Stomach smooth muscle (tissue), 2 donors: ENCODE results near the gene CNPY2.
"Not testable (repeated sequence)": the region's sequence is repeated elsewhere in the genome, so short reads cannot be mapped to it uniquely, and the experiment has no call there.

Experiments used
- H3K27ac ChIP-seq: one replicate; pipeline ENCODE4 v1.7.0; 2013; ENCODE audit warnings: mild to moderate bottlenecking, low read length, inconsistent platforms
- H3K27me3 ChIP-seq, 2 donors: one replicate each; pipeline ENCODE4 v1.7.0; 2013; ENCODE audit warnings: low read length in 2 of 2; ENCODE audit not compliant: insufficient read depth in 2 of 2, control insufficient read depth in 1 of 2
- H3K36me3 ChIP-seq, 2 donors: one replicate each; pipeline ENCODE4 v1.7.0; 2013; ENCODE audit warnings: low read length in 2 of 2; ENCODE audit not compliant: control insufficient read depth in 2 of 2, insufficient read depth in 2 of 2
- H3K4me1 ChIP-seq: one replicate; pipeline ENCODE4 v1.7.0; 2013; ENCODE audit warnings: low read length; ENCODE audit not compliant: control insufficient read depth, insufficient read depth
- H3K4me3 ChIP-seq, 2 donors: one replicate each; pipeline ENCODE4 v1.7.0; 2013; ENCODE audit warnings: low read length in 2 of 2
- H3K9ac ChIP-seq, 2 donors: one replicate each; pipeline ENCODE4 v1.7.0; 2013; ENCODE audit warnings: low read length in 2 of 2, mild to moderate bottlenecking in 1 of 2
- H3K9me3 ChIP-seq, 2 donors: one replicate each; pipeline ENCODE4 v1.7.0; 2013; ENCODE audit warnings: low read length in 2 of 2; ENCODE audit not compliant: control insufficient read depth in 2 of 2
- donor health status: healthy.
- donor health status: Pancreatic carcinoma.

CNPY2 gene

GRCh38 chr12:56315622-56316473, at the start of gene CNPY2:
Gene CNPY2, minus strand, starts transcription at chr12:56315988. Its CDS starts 771 bp downstream, at chr12:56315217.
- peaks cover 17% of the 10 kb centered on the region for H3K4me1 ChIP-seq
- H3K27ac ChIP-seq = peak within 1 kb of the TSS; percentile 98
- H3K9ac ChIP-seq = peak within 1 kb of the TSS; percentile 96 to 99
- H3K36me3 ChIP-seq = peaks cover 16% of the 10 kb centered on the region in 2 donors
- H3K9me3 ChIP-seq = no peaks in the 10 kb centered on the region
- no peaks in the 10 kb centered on the region for H3K27me3 ChIP-seq
- H3K4me3 ChIP-seq = peak within 1 kb of the TSS; percentile 93 to 99

GRCh38 chr12:56362130-56363059, 46.6 kb upstream of the CNPY2 start, which contains the start of gene APOF:
Gene APOF, minus strand, starts transcription at chr12:56362857. Its CDS starts 112 bp downstream, at chr12:56362745.
- peaks cover 18% of the 10 kb centered on the region for H3K4me1 ChIP-seq
- no peak within 1 kb of the TSS for H3K27ac ChIP-seq
- no peak within 1 kb of the TSS for H3K9ac ChIP-seq
- no peaks in the 10 kb centered on the region for H3K36me3 ChIP-seq
- H3K9me3 ChIP-seq = no peaks in the 10 kb centered on the region
- peaks cover 0 to 2% of the 10 kb centered on the region in 2 donors for H3K27me3 ChIP-seq
- no peak within 1 kb of the TSS for H3K4me3 ChIP-seq

GRCh38 chr12:56361487-56362129, 45.8 kb upstream of the CNPY2 start:
- Histone ChIP-seq H3K4me1 (peaks cover 18% of the 10 kb centered on the region), H3K27me3 (no peaks in the 10 kb centered on the region), H3K9me3 (no peaks in the 10 kb centered on the region), H3K27ac (no peak overlapping the region), H3K9ac (no peak overlapping the region), H3K36me3 (no peaks in the 10 kb centered on the region), H3K4me3 (no peak overlapping the region)

GRCh38 chr12:56359851-56360767, 44.3 kb upstream of the CNPY2 start, which contains the start of gene STAT2:
Gene STAT2, minus strand, starts transcription at chr12:56360107. Its CDS starts 3,536 bp downstream, at chr12:56356571.
- peaks cover 11 to 12% of the 10 kb centered on the region in 2 donors for H3K36me3 ChIP-seq
- H3K4me3 ChIP-seq = peak within 1 kb of the TSS; percentile 94 to 99
- peak within 1 kb of the TSS; percentile 92 for H3K27ac ChIP-seq
- H3K4me1 ChIP-seq = peaks cover 18% of the 10 kb centered on the region
- H3K9me3 ChIP-seq = no peaks in the 10 kb centered on the region
- H3K9ac ChIP-seq = peak within 1 kb of the TSS; percentile 89 to 98
- no peaks in the 10 kb centered on the region for H3K27me3 ChIP-seq

GRCh38 chr12:56358836-56359532, 43.2 kb upstream of the CNPY2 start:
- Histone ChIP-seq H3K9ac (peak overlapping the region; percentile 89 to 98), H3K27ac (no peak overlapping the region), H3K9me3 (no peaks in the 10 kb centered on the region), H3K27me3 (no peaks in the 10 kb centered on the region), H3K36me3 (peaks cover 21 to 23% of the 10 kb centered on the region in 2 donors), H3K4me3 (peak overlapping the region; percentile 94 to 99), H3K4me1 (peaks cover 18% of the 10 kb centered on the region)

- no peaks in the 10 kb centered on the region for H3K27me3 ChIP-seq
- H3K36me3 ChIP-seq = peaks cover 60 to 68% of the 10 kb centered on the region in 2 donors
- H3K9me3 ChIP-seq = no peaks in the 10 kb centered on the region
- no peaks in the 10 kb centered on the region for H3K4me1 ChIP-seq
- no peak overlapping the region for H3K27ac ChIP-seq
- H3K9ac ChIP-seq = no peak overlapping the region
- H3K4me3 ChIP-seq = no peak overlapping the region
Observed at GRCh38 chr12:56351325-56351724, 35.5 kb upstream of the CNPY2 start.

GRCh38 chr12:56350662-56351061, 34.9 kb upstream of the CNPY2 start:
- Histone ChIP-seq H3K9me3 (no peaks in the 10 kb centered on the region), H3K36me3 (peaks cover 59 to 69% of the 10 kb centered on the region in 2 donors), H3K9ac (no peak overlapping the region), H3K27me3 (no peaks in the 10 kb centered on the region), H3K27ac (no peak overlapping the region), H3K4me3 (no peak overlapping the region), H3K4me1 (no peaks in the 10 kb centered on the region)

- Histone ChIP-seq H3K36me3 (peaks cover 49 to 52% of the 10 kb centered on the region in 2 donors), H3K4me3 (no peak overlapping the region), H3K4me1 (no peaks in the 10 kb centered on the region), H3K9me3 (no peaks in the 10 kb centered on the region), H3K27ac (no peak overlapping the region), H3K9ac (no peak overlapping the region), H3K27me3 (no peaks in the 10 kb centered on the region)
Observed at GRCh38 chr12:56348776-56349175, 33.0 kb upstream of the CNPY2 start.

- H3K27me3 ChIP-seq = not testable (repeated sequence)
- peaks cover 58 to 62% of the 10 kb centered on the region in 2 donors for H3K36me3 ChIP-seq
Observed at GRCh38 chr12:56347255-56347654, 31.5 kb upstream of the CNPY2 start.

More at GRCh38 chr12:56347255-56347654, 31.5 kb upstream of the CNPY2 start:
- H3K9me3 ChIP-seq, H3K4me1 ChIP-seq, H3K9ac ChIP-seq, H3K27ac ChIP-seq, H3K4me3 ChIP-seq: not testable (repeated sequence)
